Measurements from ENCODE around the gene GLS.

Gene GLS

DNA sequence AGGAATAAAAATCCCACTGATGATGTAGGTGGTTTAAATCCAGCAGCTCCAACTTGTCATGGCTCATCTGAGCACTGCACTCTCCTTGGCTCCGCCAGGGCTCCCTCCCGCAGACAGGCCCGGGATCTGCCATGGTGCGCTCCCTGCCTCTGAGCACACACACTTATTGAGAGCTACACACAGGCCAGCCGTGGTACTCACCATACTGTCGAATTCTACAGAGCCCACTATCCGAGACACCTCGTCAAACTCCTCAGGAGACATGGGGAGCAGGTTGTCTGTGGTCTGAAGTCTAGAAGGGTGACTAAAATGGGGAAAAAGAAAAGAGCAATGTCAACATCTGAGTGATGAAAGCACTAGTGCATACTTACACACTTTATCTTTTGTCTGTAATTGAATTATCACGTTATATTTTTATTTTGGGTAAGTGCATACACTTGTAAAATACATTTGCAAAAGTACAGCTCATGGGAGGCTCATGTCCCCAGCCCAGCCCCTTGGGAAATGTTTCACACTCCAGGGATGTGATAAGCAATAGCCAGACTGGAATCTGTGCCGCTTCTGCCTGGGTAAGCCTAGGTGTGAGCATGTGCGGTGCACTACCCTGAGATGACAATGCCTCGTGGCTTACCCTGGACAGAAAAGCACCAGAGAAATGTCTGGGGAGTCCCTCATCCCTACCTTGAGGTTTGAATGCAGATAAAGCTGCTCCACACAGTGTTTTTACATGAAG lies 94.2 kb downstream of the GLS start:
- TF ChIP-seq TCF12 (IDR thresholded peaks at IDR 0.05; ENCODE audit: low read depth) (no peak), ZBTB7A (IDR thresholded peaks at IDR 0.05; ENCODE audit: low read depth) (no peak)

DNA sequence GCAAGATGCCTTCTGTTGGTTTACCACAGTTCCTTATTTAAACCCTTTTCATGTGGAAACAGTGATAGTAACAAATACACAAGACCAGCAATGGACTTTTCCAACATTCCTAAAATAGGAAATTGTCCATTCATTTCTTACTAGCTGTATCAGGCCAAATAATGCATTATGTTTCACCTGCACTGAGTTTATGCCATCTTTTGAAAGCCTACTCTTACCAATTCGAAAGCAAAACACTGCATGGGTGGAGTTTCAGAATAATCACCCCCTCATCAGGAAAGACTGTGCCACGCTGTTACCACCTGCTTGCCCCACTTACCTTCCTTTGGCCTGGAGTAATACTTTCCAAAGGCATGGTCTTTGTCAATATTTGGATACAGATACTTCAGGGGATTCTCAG lies 95.9 kb downstream of the GLS start:
- TF ChIP-seq FOXM1 (IDR thresholded peaks at IDR 0.05; ENCODE audit: borderline replicate concordance, low read depth), result no peak
- no peak for TF ChIP-seq ZBTB7A (IDR thresholded peaks at IDR 0.05; ENCODE audit: low read depth)
- TF ChIP-seq NFIC (IDR thresholded peaks at IDR 0.05), result no peak
- TF ChIP-seq YY1 (IDR thresholded peaks at IDR 0.05; ENCODE audit: low read depth), result no peak
- no peak for TF ChIP-seq TAF1 (IDR thresholded peaks at IDR 0.05; ENCODE audit: low read depth)

- TF ChIP-seq EP300 (IDR thresholded peaks at IDR 0.05; ENCODE audit: borderline replicate concordance), result no peak
- no peak for TF ChIP-seq EGR1 (IDR thresholded peaks at IDR 0.05)
- TF ChIP-seq ZBTB7A (IDR thresholded peaks at IDR 0.05; ENCODE audit: low read depth), result no peak
Measured at GRCh38 chr2:190977505-190977904, 96.9 kb downstream of the GLS start.

- TF ChIP-seq TCF12 (IDR thresholded peaks at IDR 0.05; ENCODE audit: low read depth) (no peak), NFIC (IDR thresholded peaks at IDR 0.05) (no peak), TAF1 (IDR thresholded peaks at IDR 0.05; ENCODE audit: low read depth) (no peak), RAD21 (IDR thresholded peaks at IDR 0.05; ENCODE audit: low read depth) (no peak), ZBTB7A (IDR thresholded peaks at IDR 0.05; ENCODE audit: low read depth) (no peak), EGR1 (IDR thresholded peaks at IDR 0.05) (no peak), FOXM1 (IDR thresholded peaks at IDR 0.05; ENCODE audit: borderline replicate concordance, low read depth) (no peak), CREB1 (IDR thresholded peaks at IDR 0.05; ENCODE audit: low read depth) (no peak)
- TF ChIP-seq, protein P1, sequence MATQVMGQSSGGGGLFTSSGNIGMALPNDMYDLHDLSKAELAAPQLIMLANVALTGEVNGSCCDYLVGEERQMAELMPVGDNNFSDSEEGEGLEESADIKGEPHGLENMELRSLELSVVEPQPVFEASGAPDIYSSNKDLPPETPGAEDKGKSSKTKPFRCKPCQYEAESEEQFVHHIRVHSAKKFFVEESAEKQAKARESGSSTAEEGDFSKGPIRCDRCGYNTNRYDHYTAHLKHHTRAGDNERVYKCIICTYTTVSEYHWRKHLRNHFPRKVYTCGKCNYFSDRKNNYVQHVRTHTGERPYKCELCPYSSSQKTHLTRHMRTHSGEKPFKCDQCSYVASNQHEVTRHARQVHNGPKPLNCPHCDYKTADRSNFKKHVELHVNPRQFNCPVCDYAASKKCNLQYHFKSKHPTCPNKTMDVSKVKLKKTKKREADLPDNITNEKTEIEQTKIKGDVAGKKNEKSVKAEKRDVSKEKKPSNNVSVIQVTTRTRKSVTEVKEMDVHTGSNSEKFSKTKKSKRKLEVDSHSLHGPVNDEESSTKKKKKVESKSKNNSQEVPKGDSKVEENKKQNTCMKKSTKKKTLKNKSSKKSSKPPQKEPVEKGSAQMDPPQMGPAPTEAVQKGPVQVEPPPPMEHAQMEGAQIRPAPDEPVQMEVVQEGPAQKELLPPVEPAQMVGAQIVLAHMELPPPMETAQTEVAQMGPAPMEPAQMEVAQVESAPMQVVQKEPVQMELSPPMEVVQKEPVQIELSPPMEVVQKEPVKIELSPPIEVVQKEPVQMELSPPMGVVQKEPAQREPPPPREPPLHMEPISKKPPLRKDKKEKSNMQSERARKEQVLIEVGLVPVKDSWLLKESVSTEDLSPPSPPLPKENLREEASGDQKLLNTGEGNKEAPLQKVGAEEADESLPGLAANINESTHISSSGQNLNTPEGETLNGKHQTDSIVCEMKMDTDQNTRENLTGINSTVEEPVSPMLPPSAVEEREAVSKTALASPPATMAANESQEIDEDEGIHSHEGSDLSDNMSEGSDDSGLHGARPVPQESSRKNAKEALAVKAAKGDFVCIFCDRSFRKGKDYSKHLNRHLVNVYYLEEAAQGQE (IDR thresholded peaks at IDR 0.05; ENCODE audit: low read depth), result no peak
Measured at GRCh38 chr2:190978389-190979053, 97.9 kb downstream of the GLS start.

DNA sequence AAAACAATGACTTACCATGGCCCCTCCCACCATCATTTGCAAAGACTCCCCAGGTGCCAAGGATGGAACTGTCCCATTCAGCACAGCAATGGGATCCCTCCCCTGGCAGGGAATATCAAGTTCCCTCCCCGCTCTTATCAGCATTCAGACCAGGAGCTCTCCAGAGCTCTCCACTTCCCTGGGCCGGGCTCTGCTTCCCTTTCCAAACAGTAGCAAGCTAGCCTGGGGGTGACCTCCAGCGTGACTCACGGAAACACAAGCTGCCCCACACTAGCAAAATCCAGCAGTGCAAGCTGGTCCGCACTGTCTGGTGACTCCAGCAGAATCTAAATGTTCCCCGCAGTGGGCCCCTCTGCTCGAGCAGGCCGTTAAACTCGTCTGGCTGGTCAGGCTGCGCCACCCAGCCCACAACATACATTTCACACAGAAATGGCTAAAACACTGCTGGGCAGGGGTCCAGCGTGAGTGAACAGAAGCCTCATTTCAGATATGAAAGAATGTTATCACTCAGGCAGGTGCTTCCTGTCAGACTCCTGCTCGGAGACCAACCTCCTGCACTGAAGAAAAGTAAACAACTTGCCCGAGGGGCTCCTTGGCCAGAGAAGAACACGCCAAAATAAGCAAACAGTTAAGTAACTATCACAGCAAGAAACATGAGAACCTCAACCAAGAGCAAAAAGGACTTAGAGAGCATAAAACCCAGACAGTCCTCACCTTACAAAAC lies 99.4 kb downstream of the GLS start:
- TF ChIP-seq, protein P2, sequence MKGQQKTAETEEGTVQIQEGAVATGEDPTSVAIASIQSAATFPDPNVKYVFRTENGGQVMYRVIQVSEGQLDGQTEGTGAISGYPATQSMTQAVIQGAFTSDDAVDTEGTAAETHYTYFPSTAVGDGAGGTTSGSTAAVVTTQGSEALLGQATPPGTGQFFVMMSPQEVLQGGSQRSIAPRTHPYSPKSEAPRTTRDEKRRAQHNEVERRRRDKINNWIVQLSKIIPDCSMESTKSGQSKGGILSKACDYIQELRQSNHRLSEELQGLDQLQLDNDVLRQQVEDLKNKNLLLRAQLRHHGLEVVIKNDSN (IDR thresholded peaks at IDR 0.05), result no peak
- no peak for TF ChIP-seq TCF12 (IDR thresholded peaks at IDR 0.05; ENCODE audit: low read depth)
- no peak for TF ChIP-seq CEBPB (IDR thresholded peaks at IDR 0.05)
- TF ChIP-seq, protein P1 (IDR thresholded peaks at IDR 0.05; ENCODE audit: low read depth), result no peak
- TF ChIP-seq EGR1 (IDR thresholded peaks at IDR 0.05), result no peak
- no peak for TF ChIP-seq MAX (IDR thresholded peaks at IDR 0.05)

DNA sequence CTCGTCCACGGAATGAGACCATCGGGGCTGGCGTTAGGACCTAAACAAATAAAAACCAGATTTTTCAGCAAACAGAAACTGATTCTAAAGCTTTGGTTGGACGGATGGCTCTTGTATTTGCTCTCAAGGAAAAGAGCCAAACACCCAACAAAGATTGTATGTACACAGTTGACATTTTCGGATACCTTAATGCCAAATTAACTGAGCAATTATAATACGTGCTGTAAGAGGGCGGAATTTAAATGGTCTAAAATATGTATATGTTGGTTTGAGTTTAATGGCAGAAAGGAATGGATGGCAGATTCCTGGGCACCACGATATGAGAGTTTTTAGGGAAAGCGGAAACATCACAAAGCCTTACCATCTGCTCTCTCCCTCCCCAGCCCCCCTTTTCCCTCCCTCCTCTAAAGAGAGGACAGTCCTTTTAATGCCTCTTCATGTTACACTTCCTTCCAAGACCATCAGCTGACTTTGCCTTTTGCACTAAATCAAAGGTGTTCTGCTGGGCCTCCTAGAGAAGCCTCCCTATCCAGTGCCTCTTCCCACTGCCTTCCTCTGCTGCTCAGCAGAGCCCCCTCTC lies 100.1 kb downstream of the GLS start:
- no peak for TF ChIP-seq CEBPB (IDR thresholded peaks at IDR 0.05)
- no peak for TF ChIP-seq EGR1 (IDR thresholded peaks at IDR 0.05)
- TF ChIP-seq MAX (IDR thresholded peaks at IDR 0.05), result no peak
- TF ChIP-seq YY1 (IDR thresholded peaks at IDR 0.05; ENCODE audit: low read depth), result no peak
- no peak for TF ChIP-seq ZBTB7A (IDR thresholded peaks at IDR 0.05; ENCODE audit: low read depth)
- TF ChIP-seq FOXM1 (IDR thresholded peaks at IDR 0.05; ENCODE audit: borderline replicate concordance, low read depth), result no peak
- TF ChIP-seq RAD21 (IDR thresholded peaks at IDR 0.05; ENCODE audit: low read depth), result no peak
- TF ChIP-seq TAF1 (IDR thresholded peaks at IDR 0.05; ENCODE audit: low read depth), result no peak
- TF ChIP-seq, protein P2 (IDR thresholded peaks at IDR 0.05), result no peak
- no peak for TF ChIP-seq EP300 (IDR thresholded peaks at IDR 0.05; ENCODE audit: borderline replicate concordance)
- TF ChIP-seq, protein P1 (IDR thresholded peaks at IDR 0.05; ENCODE audit: low read depth), result no peak
- no peak for TF ChIP-seq TEAD4 (IDR thresholded peaks at IDR 0.05)

All from Ishikawa (cell line).